MM.1S (cell line): ENCODE data around the gene NDFIP1.

Experiments used
- DNase-seq: peaks from one replicate; pipeline ENCODE4 v3.0.0-alpha.2; 2015
- H2AFZ ChIP-seq: fragments of 300-600 bp; sonication (generic); 2 replicates; pipeline ENCODE4 v1.6.0; 2016; ENCODE audit warnings: antibody characterized with exemption, low read length
- H3F3A ChIP-seq: fragments of 300-600 bp; sonication (generic); 2 replicates; pipeline ENCODE4 v1.6.1; 2016; ENCODE audit warnings: mild to moderate bottlenecking, antibody characterized with exemption, low read length, moderate library complexity, mixed read lengths; ENCODE audit not compliant: insufficient read depth
- H3K27ac ChIP-seq: fragments of 300-600 bp; sonication (generic); 2 replicates; pipeline ENCODE4 v1.5.1; 2016; ENCODE audit warnings: mild to moderate bottlenecking, low read length
- H3K27me3 ChIP-seq: fragments of 300-600 bp; sonication (generic); replicated peaks from 2 replicates; pipeline ENCODE4 v1.6.0; 2016; ENCODE audit warnings: low read length; ENCODE audit not compliant: insufficient read depth
- H3K36me3 ChIP-seq: fragments of 300-600 bp; sonication (generic); replicated peaks from 2 replicates; pipeline ENCODE4 v1.6.1; 2016; ENCODE audit warnings: mild to moderate bottlenecking, low read length, mixed read lengths; ENCODE audit not compliant: insufficient read depth
- H3K4me1 ChIP-seq: fragments of 300-600 bp; sonication (generic); 2 replicates; pipeline ENCODE4 v1.6.1; 2016; ENCODE audit warnings: low read length, mixed read lengths
- H3K4me2 ChIP-seq: fragments of 300-600 bp; sonication (generic); 2 replicates; pipeline ENCODE4 v1.6.0; 2016; ENCODE audit warnings: low read depth, low read length
- H3K4me3 ChIP-seq: fragments of 300-600 bp; sonication (generic); 2 replicates; pipeline ENCODE4 v1.5.1; 2016; ENCODE audit warnings: low read length, mixed read lengths
- H3K79me2 ChIP-seq: fragments of 300-600 bp; sonication (generic); 2 replicates; pipeline ENCODE4 v1.6.1; 2016; ENCODE audit warnings: mixed run types, low read length, mixed read lengths
- H3K9ac ChIP-seq: fragments of 300-600 bp; sonication (generic); 2 replicates; pipeline ENCODE4 v1.6.1; 2016; ENCODE audit warnings: low read length, mixed read lengths
- H3K9me2 ChIP-seq: fragments of 300-600 bp; sonication (generic); replicated peaks from 2 replicates; pipeline ENCODE4 v1.6.1; 2016; ENCODE audit warnings: mild to moderate bottlenecking, low read length, mixed read lengths; ENCODE audit not compliant: insufficient read depth
- H3K9me3 ChIP-seq: fragments of 300-600 bp; sonication (generic); replicated peaks from 2 replicates; pipeline ENCODE4 v1.6.1; 2016; ENCODE audit warnings: mild to moderate bottlenecking, low read length, mixed read lengths; ENCODE audit not compliant: insufficient read depth
- H4K20me1 ChIP-seq: fragments of 300-600 bp; sonication (generic); 2 replicates; pipeline ENCODE4 v1.6.1; 2016; ENCODE audit warnings: mild to moderate bottlenecking, low read length, moderate library complexity, mixed read lengths; ENCODE audit not compliant: insufficient read depth
- EZH2 ChIP-seq: fragments of 300-600 bp; sonication (generic); optimal IDR thresholded peaks from 2 replicates; pipeline ENCODE3; 2017; ENCODE audit warnings: low read depth, mild to moderate bottlenecking, antibody characterized with exemption, low read length, mixed read lengths
- EZH2phosphoT487 ChIP-seq: fragments of 300-600 bp; sonication (generic); IDR thresholded peaks from 2 replicates; pipeline ENCODE4 v1.6.1; 2018; ENCODE audit warnings: antibody characterized with exemption, low read length
- TF ChIP-seq, protein P1 (sequence below): fragments of 300-600 bp; sonication (generic); IDR thresholded peaks from 2 replicates; pipeline ENCODE4 v1.5.1; 2016; ENCODE audit warnings: antibody characterized with exemption, low read length, mixed read lengths

Gene NDFIP1

DNA sequence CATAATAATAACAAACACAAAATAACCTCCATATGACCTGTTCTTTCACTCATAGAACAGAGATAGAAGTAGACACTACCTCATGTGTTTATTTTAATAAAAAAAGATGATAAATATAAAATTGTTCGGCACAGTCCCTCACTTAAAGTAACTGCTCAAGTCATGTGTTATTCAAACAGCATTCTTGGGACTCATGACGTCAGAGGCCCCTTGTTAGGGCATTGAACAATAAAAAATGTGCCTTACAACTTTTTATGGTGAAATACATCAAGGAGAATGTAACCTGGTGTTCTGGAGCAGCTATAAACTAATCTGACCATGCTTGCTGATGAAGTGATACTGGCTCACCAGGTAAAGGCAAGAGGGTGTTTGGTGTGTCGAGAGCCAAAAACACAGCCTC is 12.2 kb upstream of the NDFIP1 start:
- Histone ChIP-seq H3K4me3 (no peak overlapping the region), H3K9me2 (no peaks in the 10 kb centered on the region), H3K36me3 (no peaks in the 10 kb centered on the region), H3K4me2 (no peak overlapping the region), H3K9me3 (no peaks in the 10 kb centered on the region), H3K27me3 (no peaks in the 10 kb centered on the region), H3F3A (no peaks in the 10 kb centered on the region), H4K20me1 (no peaks in the 10 kb centered on the region), H3K79me2 (no peaks in the 10 kb centered on the region), H2AFZ (no peak overlapping the region), H3K4me1 (no peaks in the 10 kb centered on the region), H3K27ac (no peak overlapping the region), H3K9ac (no peak overlapping the region)
- DNase-seq: no peak
- no peak for TF ChIP-seq EZH2
- TF ChIP-seq EZH2phosphoT487: no peak
- TF ChIP-seq, protein P1, sequence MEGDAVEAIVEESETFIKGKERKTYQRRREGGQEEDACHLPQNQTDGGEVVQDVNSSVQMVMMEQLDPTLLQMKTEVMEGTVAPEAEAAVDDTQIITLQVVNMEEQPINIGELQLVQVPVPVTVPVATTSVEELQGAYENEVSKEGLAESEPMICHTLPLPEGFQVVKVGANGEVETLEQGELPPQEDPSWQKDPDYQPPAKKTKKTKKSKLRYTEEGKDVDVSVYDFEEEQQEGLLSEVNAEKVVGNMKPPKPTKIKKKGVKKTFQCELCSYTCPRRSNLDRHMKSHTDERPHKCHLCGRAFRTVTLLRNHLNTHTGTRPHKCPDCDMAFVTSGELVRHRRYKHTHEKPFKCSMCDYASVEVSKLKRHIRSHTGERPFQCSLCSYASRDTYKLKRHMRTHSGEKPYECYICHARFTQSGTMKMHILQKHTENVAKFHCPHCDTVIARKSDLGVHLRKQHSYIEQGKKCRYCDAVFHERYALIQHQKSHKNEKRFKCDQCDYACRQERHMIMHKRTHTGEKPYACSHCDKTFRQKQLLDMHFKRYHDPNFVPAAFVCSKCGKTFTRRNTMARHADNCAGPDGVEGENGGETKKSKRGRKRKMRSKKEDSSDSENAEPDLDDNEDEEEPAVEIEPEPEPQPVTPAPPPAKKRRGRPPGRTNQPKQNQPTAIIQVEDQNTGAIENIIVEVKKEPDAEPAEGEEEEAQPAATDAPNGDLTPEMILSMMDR: no peak

DNA sequence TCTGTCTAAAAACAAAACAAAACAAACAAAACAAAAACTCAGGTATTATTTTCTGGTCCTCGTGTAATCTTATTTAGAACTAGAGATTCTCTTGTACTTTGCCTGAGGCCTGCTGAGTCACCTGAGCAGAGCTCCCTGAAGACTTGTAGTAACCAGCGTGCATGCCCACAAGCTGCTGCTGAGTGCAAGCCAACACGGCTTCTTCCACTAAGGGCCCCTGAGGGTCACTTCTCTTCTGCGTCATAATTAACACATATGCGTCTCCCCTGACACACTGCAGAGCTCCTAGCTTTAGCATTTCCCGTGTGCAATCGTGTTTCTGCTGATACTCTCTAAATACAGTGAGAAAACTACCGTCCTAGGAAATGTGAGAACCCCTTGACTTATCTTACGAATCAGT is 10.9 kb upstream of the NDFIP1 start:
- Histone ChIP-seq H3K4me1 (no peaks in the 10 kb centered on the region), H3K36me3 (no peaks in the 10 kb centered on the region), H3K9me3 (no peaks in the 10 kb centered on the region), H3K4me2 (no peak overlapping the region), H3K27me3 (no peaks in the 10 kb centered on the region), H4K20me1 (no peaks in the 10 kb centered on the region), H3K9me2 (no peaks in the 10 kb centered on the region), H3F3A (no peaks in the 10 kb centered on the region), H3K9ac (no peak overlapping the region), H3K4me3 (no peak overlapping the region), H3K27ac (no peak overlapping the region), H3K79me2 (no peaks in the 10 kb centered on the region), H2AFZ (no peak overlapping the region)
- DNase-seq: no peak
- TF ChIP-seq EZH2: no peak
- TF ChIP-seq, protein P1: no peak
- TF ChIP-seq EZH2phosphoT487: no peak

DNA sequence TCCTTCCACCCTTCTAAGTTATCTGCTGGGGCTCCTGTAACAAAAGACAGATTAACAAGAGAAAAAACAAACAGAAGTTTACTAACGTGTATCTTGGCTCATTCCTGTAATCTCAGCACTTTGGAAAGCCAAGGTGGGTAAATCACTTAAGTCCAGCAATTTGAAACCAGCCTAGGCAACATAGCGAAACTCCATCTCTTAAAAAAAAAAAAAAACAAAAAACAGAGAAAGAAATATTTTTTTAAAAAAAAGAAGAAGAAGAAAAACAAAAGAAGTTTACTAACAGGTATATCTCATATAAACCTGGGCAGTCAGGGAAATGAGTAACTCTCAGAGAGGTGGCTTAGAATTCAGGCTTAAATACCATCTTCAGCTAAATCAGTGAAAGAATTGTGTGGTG is 10.3 kb upstream of the NDFIP1 start:
- no peak overlapping the region for H2AFZ ChIP-seq

More for the DNA sequence above, 10.3 kb upstream of the NDFIP1 start:
- H3K27ac ChIP-seq: no peak overlapping the region
- H3F3A ChIP-seq: no peaks in the 10 kb centered on the region
- H3K4me3 ChIP-seq: no peak overlapping the region
- no peaks in the 10 kb centered on the region for H3K9me3 ChIP-seq
- no peaks in the 10 kb centered on the region for H3K9me2 ChIP-seq
- H3K4me1 ChIP-seq: no peaks in the 10 kb centered on the region
- no peaks in the 10 kb centered on the region for H3K27me3 ChIP-seq
- no peaks in the 10 kb centered on the region for H4K20me1 ChIP-seq
- no peaks in the 10 kb centered on the region for H3K79me2 ChIP-seq
- no peak overlapping the region for H3K4me2 ChIP-seq
- no peak overlapping the region for H3K9ac ChIP-seq
- TF ChIP-seq EZH2phosphoT487: no peak
- TF ChIP-seq, protein P1: no peak
- TF ChIP-seq EZH2: no peak
- DNase-seq: no peak
- no peaks in the 10 kb centered on the region for H3K36me3 ChIP-seq
